ENCODE measurements around the gene GNG8. TPM values are rescaled to one million over a fixed set of nuclear protein-coding genes. Genes with fewer than 3 reads are reported as not detected.

Gene GNG8
- polyA plus RNA-seq, 1 of the 3 experiments (the other 2 are of a cell fraction): not detected

- H3K79me2 ChIP-seq (ENCODE audit: insufficient read depth): peaks cover 57% of the 10 kb centered on the region
- H3K4me2 ChIP-seq: peak overlapping the region; percentile 91
- no peak for TF ChIP-seq RXRA (IDR thresholded peaks at IDR 0.05; ENCODE audit: borderline replicate concordance, low read depth)
- 0 out of 2 replicates have a peak, but pooled peaks have one; percentile 39 for TF ChIP-seq MXI1 (IDR thresholded peaks at IDR 0.05; ENCODE audit: low read depth, low read length)
- H3K9me3 ChIP-seq: no peaks in the 10 kb centered on the region; the same call in 1 of the 2 replicates
- WGBS (ENCODE audit: low lambda C conversion rate): 10% methylated on average over 21 of the region's 23 CpGs
- CTCF ChIA-PET: interaction anchor here (0.6 to 23.7 kb wide), 10 partner anchors 8 to 256 kb away, joined by 3 to 471 read pairs (median 5); partner anchors contain the start of gene DACT3
- no peaks in the 10 kb centered on the region for H3F3A ChIP-seq (replicated peaks; ENCODE audit: insufficient read depth)
- H3K4me1 ChIP-seq (ENCODE audit: control insufficient read depth in 1 of 2, insufficient read depth in 2 of 2, low read depth in 1 of 2, low read length in 1 of 2): peaks cover 19 to 41% of the 10 kb centered on the region in 2 experiments
- peak overlapping the region; percentile 97 for H3K9ac ChIP-seq
- peaks cover 10 to 21% of the 10 kb centered on the region in 2 experiments for H3K36me3 ChIP-seq (replicated peaks in 1 of 2; ENCODE audit: control insufficient read depth in 1 of 2, insufficient read depth in 2 of 2, low read length in 1 of 2)
- H4K20me1 ChIP-seq (ENCODE audit: insufficient read depth): peaks cover 40% of the 10 kb centered on the region
- no peak overlapping the region for H2AFZ ChIP-seq (ENCODE audit: low read depth)
- DNase-seq: peak; percentile 67
- POLR2A ChIA-PET: interaction anchor here (1.3 to 2.6 kb wide), 4 partner anchors 9 to 59 kb away, joined by 5 to 11 read pairs (median 8); partner anchors contain the start of gene DACT3
- H3K27me3 ChIP-seq (ENCODE audit: insufficient read depth): no peaks in the 10 kb centered on the region
- H3K4me3 ChIP-seq (ENCODE audit: low read depth in 2 of 2, low read length in 1 of 2): peak overlapping the region; percentile 98 to 100
- no peaks in the 10 kb centered on the region for H3K9me2 ChIP-seq
- peak overlapping the region; percentile 41 to 78 for H3K27ac ChIP-seq (ENCODE audit: low read depth in 2 of 2, low read length in 1 of 2)
These were observed 33.4 kb downstream of the GNG8 start for GRCh38 chr19:46602392-46603194.

GRCh38 chr19:46601318-46602224 lies 34.4 kb downstream of the GNG8 start, which contains the start of gene CALM3:
TSS of gene CALM3 (plus strand) at chr19:46601330. CDS start at chr19:46601435, 105 bp downstream.
- Histone ChIP-seq H3F3A (replicated peaks; ENCODE audit: insufficient read depth) (no peaks in the 10 kb centered on the region), H3K4me2 (peak within 1 kb of the TSS; percentile 91), H3K27ac (ENCODE audit: low read depth in 2 of 2, low read length in 1 of 2) (peak within 1 kb of the TSS; percentile 94 to 100), H3K27me3 (ENCODE audit: insufficient read depth) (no peaks in the 10 kb centered on the region), H3K9me2 (no peaks in the 10 kb centered on the region), H3K9ac (peak within 1 kb of the TSS; percentile 97), H2AFZ (ENCODE audit: low read depth) (peak within 1 kb of the TSS; percentile 89), H3K79me2 (ENCODE audit: insufficient read depth) (peaks cover 54% of the 10 kb centered on the region), H3K4me1 (ENCODE audit: control insufficient read depth in 1 of 2, insufficient read depth in 2 of 2, low read depth in 1 of 2, low read length in 1 of 2) (peaks cover 19 to 37% of the 10 kb centered on the region in 2 experiments), H3K36me3 (replicated peaks in 1 of 2; ENCODE audit: control insufficient read depth in 1 of 2, insufficient read depth in 2 of 2, low read length in 1 of 2) (peaks cover 5 to 13% of the 10 kb centered on the region in 2 experiments), H4K20me1 (ENCODE audit: insufficient read depth) (peaks cover 40% of the 10 kb centered on the region), H3K4me3 (ENCODE audit: low read depth in 2 of 2, low read length in 1 of 2) (peak within 1 kb of the TSS; percentile 98 to 100), H3K9me3 (no peaks in the 10 kb centered on the region; the same call in 1 of the 2 replicates)
- DNase-seq: peak; percentile 60
- TF ChIP-seq GATA2 (CRISPR knock-in tag; IDR thresholded peaks at IDR 0.05) (no peak), TEAD4 (IDR thresholded peaks at IDR 0.05; ENCODE audit: borderline replicate concordance, insufficient read depth) (no peak), USF1 (IDR thresholded peaks at IDR 0.05; ENCODE audit: borderline replicate concordance, low read depth) (no peak), POLR2AphosphoS5 (IDR thresholded peaks at IDR 0.05; ENCODE audit: low read depth, low read length) (peak; percentile 61), NRF1 (IDR thresholded peaks at IDR 0.05; ENCODE audit: low read depth, low read length) (no peak), MXI1 (IDR thresholded peaks at IDR 0.05; ENCODE audit: low read depth, low read length) (peak; percentile 67; the same call in 1 of the 2 replicates), SMC3 (IDR thresholded peaks at IDR 0.05; ENCODE audit: low read depth, low read length) (no peak), CHD2 (IDR thresholded peaks at IDR 0.05; ENCODE audit: low read length, partially characterized antibody) (no peak), NFIC (IDR thresholded peaks at IDR 0.05; ENCODE audit: borderline replicate concordance) (no peak)
- TF ChIP-seq, protein P1, sequence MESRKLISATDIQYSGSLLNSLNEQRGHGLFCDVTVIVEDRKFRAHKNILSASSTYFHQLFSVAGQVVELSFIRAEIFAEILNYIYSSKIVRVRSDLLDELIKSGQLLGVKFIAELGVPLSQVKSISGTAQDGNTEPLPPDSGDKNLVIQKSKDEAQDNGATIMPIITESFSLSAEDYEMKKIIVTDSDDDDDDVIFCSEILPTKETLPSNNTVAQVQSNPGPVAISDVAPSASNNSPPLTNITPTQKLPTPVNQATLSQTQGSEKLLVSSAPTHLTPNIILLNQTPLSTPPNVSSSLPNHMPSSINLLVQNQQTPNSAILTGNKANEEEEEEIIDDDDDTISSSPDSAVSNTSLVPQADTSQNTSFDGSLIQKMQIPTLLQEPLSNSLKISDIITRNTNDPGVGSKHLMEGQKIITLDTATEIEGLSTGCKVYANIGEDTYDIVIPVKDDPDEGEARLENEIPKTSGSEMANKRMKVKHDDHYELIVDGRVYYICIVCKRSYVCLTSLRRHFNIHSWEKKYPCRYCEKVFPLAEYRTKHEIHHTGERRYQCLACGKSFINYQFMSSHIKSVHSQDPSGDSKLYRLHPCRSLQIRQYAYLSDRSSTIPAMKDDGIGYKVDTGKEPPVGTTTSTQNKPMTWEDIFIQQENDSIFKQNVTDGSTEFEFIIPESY (IDR thresholded peaks at IDR 0.05; ENCODE audit: borderline replicate concordance, low read depth): no peak
- ChIA-PET POLR2A (interaction anchor here (0.6 to 2.6 kb wide), 12 partner anchors 10 to 512 kb away, joined by 3 to 11 read pairs (median 5); partner anchors contain the start of genes DACT3 and ZC3H4), CTCF (interaction anchor here (0.8 to 23.7 kb wide), 13 partner anchors 9 to 249 kb away, joined by 3 to 471 read pairs (median 5); partner anchors contain the start of genes AP2S1 and DACT3)
- 1% methylated on average over 35 of the region's 51 CpGs for WGBS (ENCODE audit: low lambda C conversion rate)
